Stimulated activated CD8-positive, alpha-beta memory T cell treated with anti-CD3 and anti-CD28 coated beads, Interleukin-15, amount 100 ng/mL, for 48 hours (primary cell): Measurements from ENCODE around the gene L2HGDH.
"Not testable (repeated sequence)": the region's sequence is repeated elsewhere in the genome, so short reads cannot be mapped to it uniquely, and the experiment has no call there.

Source experiments
- DNase-seq, 2 donors: peaks; one replicate each; pipeline ENCODE4 v3.0.0-alpha.2; 2020; ENCODE audit warnings: low read depth in 2 of 2

Gene L2HGDH

GRCh38 chr14:50339178-50339804 lies 27.3 kb upstream of the L2HGDH start:
- DNase-seq = no peak

DNA sequence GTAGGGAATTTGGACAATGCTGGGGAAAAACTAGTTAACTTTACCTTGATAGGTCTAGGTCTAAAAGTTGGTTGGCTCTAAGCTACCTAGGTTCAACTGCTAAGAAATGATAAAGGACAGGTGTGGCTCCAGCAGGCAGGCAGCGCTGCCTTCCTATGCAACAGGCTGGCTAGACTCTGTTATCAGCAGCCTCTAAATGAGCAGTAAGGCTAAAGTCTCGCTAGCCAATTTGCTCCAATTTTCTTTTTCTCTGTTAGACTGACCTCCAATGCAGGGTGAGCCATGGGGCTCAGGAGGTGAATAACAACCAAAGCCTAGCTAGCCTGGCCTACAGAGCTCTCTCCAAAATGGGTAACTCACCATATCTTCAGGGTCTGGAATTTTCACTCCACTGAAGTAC lies 26.6 kb upstream of the L2HGDH start:
- DNase-seq = no peak

- DNase-seq = no peak
Measured at GRCh38 chr14:50335989-50336824, 24.2 kb upstream of the L2HGDH start.

- no peak for DNase-seq
Measured at GRCh38 chr14:50335389-50335788, 23.4 kb upstream of the L2HGDH start.

GRCh38 chr14:50334211-50334610 lies 22.2 kb upstream of the L2HGDH start:
- no peak for DNase-seq

DNA sequence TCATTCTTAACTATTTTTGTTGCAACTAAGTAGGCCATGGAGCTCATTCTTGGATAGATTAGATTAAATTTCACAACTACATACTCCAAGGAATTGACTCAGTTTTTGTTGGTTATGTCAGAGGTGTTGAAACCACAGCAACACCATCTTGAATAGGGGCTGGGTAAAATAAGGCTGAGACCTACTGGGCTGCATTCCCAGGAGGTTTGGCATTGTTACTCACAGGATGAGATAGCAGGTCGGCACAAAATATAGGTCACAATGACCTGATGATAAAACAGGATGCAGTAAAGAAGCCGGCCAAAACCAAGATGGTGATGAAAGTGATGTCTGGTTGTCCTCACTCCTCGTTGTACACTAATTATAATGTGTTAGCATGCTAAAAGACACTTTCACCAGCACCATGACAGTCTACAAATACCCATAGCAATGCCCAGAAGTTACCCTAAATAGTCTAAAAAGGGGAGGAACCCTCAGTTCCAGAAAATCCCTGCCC lies 21.0 kb upstream of the L2HGDH start:
- DNase-seq = no peak

DNA sequence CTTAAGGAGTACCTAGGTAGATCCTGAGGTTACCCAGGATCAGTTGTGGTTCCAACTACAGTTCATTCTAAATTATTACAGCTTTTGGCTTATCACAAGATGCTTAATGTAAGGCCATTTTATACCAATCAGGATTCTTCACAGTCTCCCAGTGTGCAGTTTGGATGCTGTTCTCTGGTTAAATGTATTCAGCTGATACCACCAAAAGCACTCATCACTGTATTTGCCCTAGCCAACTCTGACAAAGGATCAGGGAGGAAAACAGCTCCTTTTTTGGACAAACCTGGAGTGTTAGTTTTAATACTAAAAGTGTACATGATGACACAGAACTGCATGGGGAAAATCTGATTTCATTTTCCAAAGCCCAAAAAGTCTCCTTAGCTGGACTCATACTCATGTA lies 19.6 kb upstream of the L2HGDH start:
- no peak for DNase-seq

DNA sequence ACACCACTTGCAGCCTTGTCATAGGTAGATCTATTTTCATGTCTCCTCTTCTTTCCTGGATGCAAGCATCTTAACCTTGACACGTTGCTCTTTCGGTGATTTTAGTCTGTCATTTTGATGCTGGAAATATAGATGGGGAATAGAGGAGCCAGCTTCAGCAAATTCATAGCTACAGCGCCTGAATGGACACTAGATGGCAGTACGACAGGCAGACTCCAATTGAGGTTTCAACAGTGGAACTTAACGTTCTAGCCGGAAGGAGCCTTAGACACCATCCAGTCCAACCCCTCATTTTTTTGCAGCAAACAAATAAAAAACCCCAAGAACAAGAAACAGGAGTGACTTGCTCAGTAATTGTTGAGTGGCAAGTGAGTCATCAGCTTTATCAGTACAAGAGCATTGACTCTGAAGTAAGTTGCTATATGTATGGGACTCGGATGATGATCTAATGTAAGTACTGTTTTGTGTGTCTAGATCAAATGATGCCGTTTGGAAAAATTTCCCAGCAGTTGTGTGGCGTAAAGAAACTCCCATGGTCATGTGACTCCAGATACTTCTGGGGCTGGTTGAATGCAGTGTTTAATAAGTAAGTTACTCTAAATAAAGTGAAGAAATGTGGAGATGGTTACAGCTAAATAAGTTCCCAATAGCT lies 9.1 kb upstream of the L2HGDH start:
- peak; percentile 36 to 50 for DNase-seq

GRCh38 chr14:50320283-50320682 lies 8.3 kb upstream of the L2HGDH start:
- no peak for DNase-seq

- no peak for DNase-seq
Measured at GRCh38 chr14:50319721-50320120, 7.7 kb upstream of the L2HGDH start.

GRCh38 chr14:50319293-50319692 lies 7.3 kb upstream of the L2HGDH start:
- no peak for DNase-seq

DNA sequence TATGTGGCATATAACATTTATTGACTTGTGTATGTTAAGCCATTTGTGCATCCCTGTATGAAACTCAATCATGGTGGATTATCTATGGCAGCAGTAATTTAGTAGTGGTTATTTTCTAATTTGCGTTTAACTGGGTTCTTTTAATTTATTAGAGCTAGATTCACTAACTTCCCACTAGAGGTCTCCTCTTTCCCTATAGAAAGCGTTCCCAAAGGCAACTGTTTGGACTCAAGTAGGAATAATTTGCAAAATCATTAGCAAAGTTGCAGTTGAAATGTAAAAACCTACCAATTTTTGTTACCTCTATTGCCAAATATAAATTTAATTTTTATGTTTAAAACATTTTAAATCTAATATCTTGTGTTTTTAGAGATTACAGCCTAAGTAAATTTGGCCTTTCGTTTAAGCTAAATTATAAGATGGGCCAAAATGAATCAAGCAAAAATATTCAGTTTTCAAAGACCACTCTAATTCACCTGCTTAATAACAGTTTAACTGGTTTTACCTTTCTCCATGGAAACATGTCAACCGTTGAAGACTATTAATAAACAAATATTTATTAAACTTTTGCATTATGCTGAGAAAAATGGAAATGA lies 6.1 kb upstream of the L2HGDH start:
- no peak for DNase-seq

DNA sequence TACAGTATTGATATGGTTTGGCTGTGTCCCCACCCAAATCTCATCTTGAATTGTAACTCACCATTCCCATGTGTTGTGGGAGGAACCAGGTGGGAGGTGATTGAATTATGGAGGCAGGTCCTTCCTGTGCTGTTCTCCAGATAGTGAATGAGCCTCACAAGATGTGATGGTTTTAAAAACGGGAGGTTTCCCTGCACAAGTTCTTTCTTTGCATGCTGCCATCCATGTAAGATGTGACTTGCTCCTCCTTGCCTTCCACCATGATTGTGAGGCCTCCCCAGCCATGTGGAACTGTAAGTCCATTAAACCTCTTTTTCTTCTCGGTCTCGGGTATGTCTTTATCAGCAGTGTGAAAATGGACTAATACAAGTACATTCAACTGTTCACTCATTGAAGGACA lies 2.1 kb upstream of the L2HGDH start:
- DNase-seq = not testable (repeated sequence)

GRCh38 chr14:50312734-50313054 lies 665 bp upstream of the L2HGDH start:
- no peak for DNase-seq

DNA sequence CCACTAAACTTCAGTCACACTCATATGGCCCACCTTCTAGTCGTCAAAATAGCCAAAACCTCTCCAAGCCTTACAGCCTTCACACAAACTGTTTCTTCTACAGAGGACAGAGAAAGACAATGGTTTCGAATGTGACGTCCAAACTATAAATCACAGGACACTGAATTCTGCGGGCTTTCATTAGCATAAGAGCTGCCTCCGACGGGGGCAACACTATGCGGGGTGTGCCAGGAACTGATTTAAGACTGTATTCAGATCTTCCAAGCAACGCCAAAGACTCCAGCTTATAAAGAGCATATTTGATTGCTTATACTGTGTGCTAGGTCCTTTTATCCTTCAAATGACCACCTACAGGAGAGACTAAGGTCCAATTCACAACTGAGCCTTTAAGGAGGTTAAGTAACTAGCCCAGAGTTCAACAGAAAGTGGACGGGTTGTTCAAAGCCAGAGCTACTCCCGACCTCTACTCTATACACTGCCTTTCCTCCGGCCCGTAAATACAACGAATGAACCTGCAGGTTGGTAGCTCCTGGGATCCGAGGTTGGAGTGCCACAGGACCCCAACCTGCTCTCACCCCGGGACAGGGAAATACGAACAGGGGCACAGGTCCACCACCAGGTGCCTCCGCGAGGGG lies 575 bp downstream of the L2HGDH start:
- DNase-seq = no peak

GRCh38 chr14:50310445-50310844 lies 1.6 kb downstream of the L2HGDH start:
- no peak for DNase-seq

GRCh38 chr14:50308363-50308915 lies 3.6 kb downstream of the L2HGDH start:
- no peak for DNase-seq

DNA sequence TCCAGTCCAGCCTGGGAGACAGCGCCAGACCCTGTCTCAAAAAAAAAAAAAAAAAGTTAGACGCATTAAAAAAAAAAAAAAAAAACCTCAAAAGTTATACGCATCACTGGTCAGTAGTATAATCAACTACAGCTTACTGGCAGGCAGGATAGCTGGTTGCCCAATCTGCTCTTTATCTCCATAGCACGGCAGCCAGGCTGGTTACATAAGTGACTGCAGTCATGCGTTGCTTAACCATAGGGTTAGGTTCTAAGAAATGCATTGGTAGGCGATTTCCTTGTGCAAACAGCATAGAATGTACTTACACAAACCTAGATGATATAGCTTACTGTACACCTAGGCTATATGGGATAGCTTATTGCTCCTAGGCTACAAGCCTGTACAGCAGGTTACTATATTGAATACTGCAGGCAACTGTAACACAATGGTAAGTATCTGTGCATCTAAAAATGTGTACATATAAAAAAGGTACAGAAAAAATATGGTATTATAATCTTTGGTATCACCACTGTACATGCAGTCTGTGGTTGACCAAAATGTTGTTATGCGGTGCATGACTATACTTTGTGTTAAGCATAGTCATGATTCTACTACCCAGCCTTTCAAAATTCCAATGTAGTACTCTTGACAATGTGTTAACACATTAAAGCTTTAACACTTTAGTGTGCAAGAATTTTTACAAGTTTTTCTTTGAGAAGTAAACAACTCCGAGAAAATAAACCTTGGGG lies 8.1 kb downstream of the L2HGDH start:
- no peak for DNase-seq

DNA sequence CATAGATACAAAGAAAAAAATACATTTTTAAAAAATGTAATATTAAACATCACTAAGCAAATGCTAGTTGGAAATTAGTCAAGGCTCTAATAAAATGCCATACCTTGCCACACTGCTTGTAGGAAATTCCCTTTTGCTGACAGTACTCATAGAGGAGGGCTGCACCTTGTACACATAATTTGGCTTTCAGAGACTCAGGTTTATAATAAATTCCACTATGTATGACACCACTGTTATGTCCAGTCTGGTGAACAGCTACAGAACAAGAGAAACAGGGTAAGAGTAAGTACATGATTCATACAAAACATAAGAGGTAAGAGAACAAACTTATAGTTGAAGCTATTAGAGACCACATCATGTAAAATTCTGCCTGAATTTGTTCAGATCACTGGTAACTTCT lies 10.1 kb downstream of the L2HGDH start:
- DNase-seq = no peak

DNA sequence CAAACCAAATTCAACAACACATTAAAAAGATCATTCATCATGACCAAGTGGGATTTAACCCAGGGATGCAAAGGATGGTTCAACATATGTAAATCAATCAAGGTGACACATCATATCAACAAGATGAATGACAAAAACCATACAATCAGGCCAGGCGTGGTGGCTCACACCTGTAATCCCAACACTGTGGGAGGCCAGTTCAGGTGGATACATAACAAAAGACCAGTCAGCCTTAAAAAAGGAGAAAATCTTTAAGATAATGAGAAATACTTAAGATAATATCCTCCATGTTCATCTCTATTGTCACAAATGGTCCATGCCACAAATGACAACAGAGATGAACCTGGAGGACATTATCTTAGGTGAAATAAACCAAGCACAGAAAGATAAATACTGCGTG lies 12.4 kb downstream of the L2HGDH start:
- no peak for DNase-seq

DNA sequence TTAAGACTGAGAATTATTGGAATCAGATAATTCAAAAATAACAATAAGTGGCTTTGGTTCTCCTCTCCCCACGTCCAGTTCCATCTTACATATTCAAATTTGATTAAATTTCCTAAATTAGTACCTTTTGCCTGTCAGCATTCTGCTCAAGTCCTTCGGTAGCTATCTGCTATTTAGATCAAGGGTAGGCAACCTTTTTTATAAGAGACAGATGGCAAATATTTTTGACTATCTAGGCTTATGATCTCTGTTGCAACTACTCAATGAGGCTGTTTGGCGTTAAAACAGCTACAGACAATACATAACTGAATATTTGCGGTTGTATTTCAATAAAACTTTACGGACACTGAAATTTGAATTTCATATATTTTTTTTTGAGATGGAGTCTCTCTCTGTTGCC lies 21.7 kb downstream of the L2HGDH start:
- no peak for DNase-seq
